ENCODE results near the gene LPAR5. TPM values are rescaled to one million over a fixed set of nuclear protein-coding genes. Genes with fewer than 3 reads are reported as not detected.

Gene LPAR5
- total RNA-seq, 1 donor from 2014 or later = 0.73 TPM

DNA sequence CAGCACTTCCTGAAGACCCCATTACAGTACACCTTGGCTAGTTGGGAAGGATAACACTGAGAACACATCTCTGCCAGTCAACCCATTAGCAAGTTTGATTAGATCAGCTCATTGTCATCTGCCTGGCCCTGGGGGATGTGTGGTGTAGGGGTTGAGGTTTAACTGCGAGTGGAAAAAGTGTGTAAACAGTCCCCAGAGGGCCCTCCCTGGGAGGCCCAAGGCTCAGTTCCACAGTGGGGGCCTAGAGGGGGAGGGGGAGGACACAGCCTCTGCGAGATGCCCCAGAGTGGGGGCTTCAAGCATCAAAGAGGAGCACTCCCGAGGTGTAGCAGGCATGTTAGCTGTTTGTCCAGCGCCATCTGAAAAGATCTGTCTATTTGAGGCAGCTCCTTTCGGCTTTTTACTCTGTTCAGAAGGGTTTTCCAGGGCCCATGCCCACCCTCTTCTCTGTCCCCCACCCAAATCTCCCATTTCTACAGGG lies 344 bp downstream of the LPAR5 start:
- Mint-ChIP-seq H3K4me3 (ENCODE audit: unreplicated experiment) (no peak overlapping the region), H3K4me1 (ENCODE audit: low read depth, unreplicated experiment) (peaks cover 17% of the 10 kb centered on the region), H3K9me3 (ENCODE audit: unreplicated experiment) (peaks cover 13% of the 10 kb centered on the region), H3K27me3 (ENCODE audit: low read depth, unreplicated experiment) (peaks cover 11% of the 10 kb centered on the region), H3K36me3 (ENCODE audit: low read depth, unreplicated experiment) (peaks cover 3% of the 10 kb centered on the region), H3K27ac (ENCODE audit: unreplicated experiment) (peak overlapping the region; percentile 15)
- H3K36me3 ChIP-seq (ENCODE audit: insufficient read depth, low read length) = no peaks in the 10 kb centered on the region
- no peak for FAIRE-seq
- H3K27me3 ChIP-seq (ENCODE audit: insufficient read depth, low read length) = no peaks in the 10 kb centered on the region
- H3K4me3 ChIP-seq (ENCODE audit: insufficient read depth, low read depth, low read length) = no peak overlapping the region
- H3K79me2 ChIP-seq (ENCODE audit: insufficient read depth, low read length) = no peaks in the 10 kb centered on the region
- no peak overlapping the region for H3K4me2 ChIP-seq (ENCODE audit: low read length)
- H3K9ac ChIP-seq (ENCODE audit: low read length) = no peak overlapping the region
- TF ChIP-seq EZH2 (IDR thresholded peaks at IDR 0.05; ENCODE audit: insufficient read depth, low read length) (no peak), CTCF (IDR thresholded peaks at IDR 0.05; ENCODE audit: insufficient read depth, low read depth, low read length) (no peak)
- no peak for DNase-seq (ENCODE audit: low read depth)
- H3K4me1 ChIP-seq (ENCODE audit: insufficient read depth, low read length) = peaks cover 5% of the 10 kb centered on the region
- no peaks in the 10 kb centered on the region for H3K9me3 ChIP-seq (ENCODE audit: insufficient read depth, low read depth, low read length)
- no peak overlapping the region for H2AFZ ChIP-seq (ENCODE audit: low read depth, low read length)
- no peak overlapping the region for H3K27ac ChIP-seq (ENCODE audit: low read depth, low read length)
- H4K20me1 ChIP-seq (ENCODE audit: insufficient read depth, low read length) = no peaks in the 10 kb centered on the region

- no peaks in the 10 kb centered on the region for H4K20me1 ChIP-seq (ENCODE audit: insufficient read depth, low read length)
- H3K4me3 ChIP-seq (ENCODE audit: insufficient read depth, low read depth, low read length) = no peak overlapping the region
These were observed 3.5 kb downstream of the LPAR5 start for GRCh38 chr12:6632026-6632983.

More at GRCh38 chr12:6632026-6632983, 3.5 kb downstream of the LPAR5 start:
- TF ChIP-seq EZH2 (IDR thresholded peaks at IDR 0.05; ENCODE audit: insufficient read depth, low read length) = no peak
- no peak for TF ChIP-seq CTCF (IDR thresholded peaks at IDR 0.05; ENCODE audit: insufficient read depth, low read depth, low read length)
- peaks cover 5% of the 10 kb centered on the region for H3K9me3 Mint-ChIP-seq (ENCODE audit: unreplicated experiment)
- Histone ChIP-seq H3K9me3 (ENCODE audit: insufficient read depth, low read depth, low read length) (no peaks in the 10 kb centered on the region), H3K4me1 (ENCODE audit: insufficient read depth, low read length) (peaks cover 5% of the 10 kb centered on the region), H3K79me2 (ENCODE audit: insufficient read depth, low read length) (no peaks in the 10 kb centered on the region), H3K27me3 (ENCODE audit: insufficient read depth, low read length) (no peaks in the 10 kb centered on the region), H3K4me2 (ENCODE audit: low read length) (no peak overlapping the region), H3K27ac (ENCODE audit: low read depth, low read length) (no peak overlapping the region), H2AFZ (ENCODE audit: low read depth, low read length) (peak overlapping the region; percentile 81), H3K36me3 (ENCODE audit: insufficient read depth, low read length) (no peaks in the 10 kb centered on the region), H3K9ac (ENCODE audit: low read length) (no peak overlapping the region)
- H3K27ac Mint-ChIP-seq (ENCODE audit: unreplicated experiment) = peak overlapping the region; percentile 53
- H3K4me1 Mint-ChIP-seq (ENCODE audit: low read depth, unreplicated experiment) = peaks cover 17% of the 10 kb centered on the region
- H3K36me3 Mint-ChIP-seq (ENCODE audit: low read depth, unreplicated experiment) = no peaks in the 10 kb centered on the region
- DNase-seq (ENCODE audit: low read depth) = no peak
- peaks cover 3% of the 10 kb centered on the region for H3K27me3 Mint-ChIP-seq (ENCODE audit: low read depth, unreplicated experiment)
- FAIRE-seq = no peak
- no peak overlapping the region for H3K4me3 Mint-ChIP-seq (ENCODE audit: unreplicated experiment)
